NOMO-1 treated with DMSO at 0.1 percent for 48 hours (cell line): ENCODE results near the gene IKBKE.

Experiments
- DNase-seq: peaks from one replicate; lab custom pipeline; 2025; ENCODE audit not compliant: unreplicated experiment; lab: John Stamatoyannopoulos, UW

Gene IKBKE

DNA sequence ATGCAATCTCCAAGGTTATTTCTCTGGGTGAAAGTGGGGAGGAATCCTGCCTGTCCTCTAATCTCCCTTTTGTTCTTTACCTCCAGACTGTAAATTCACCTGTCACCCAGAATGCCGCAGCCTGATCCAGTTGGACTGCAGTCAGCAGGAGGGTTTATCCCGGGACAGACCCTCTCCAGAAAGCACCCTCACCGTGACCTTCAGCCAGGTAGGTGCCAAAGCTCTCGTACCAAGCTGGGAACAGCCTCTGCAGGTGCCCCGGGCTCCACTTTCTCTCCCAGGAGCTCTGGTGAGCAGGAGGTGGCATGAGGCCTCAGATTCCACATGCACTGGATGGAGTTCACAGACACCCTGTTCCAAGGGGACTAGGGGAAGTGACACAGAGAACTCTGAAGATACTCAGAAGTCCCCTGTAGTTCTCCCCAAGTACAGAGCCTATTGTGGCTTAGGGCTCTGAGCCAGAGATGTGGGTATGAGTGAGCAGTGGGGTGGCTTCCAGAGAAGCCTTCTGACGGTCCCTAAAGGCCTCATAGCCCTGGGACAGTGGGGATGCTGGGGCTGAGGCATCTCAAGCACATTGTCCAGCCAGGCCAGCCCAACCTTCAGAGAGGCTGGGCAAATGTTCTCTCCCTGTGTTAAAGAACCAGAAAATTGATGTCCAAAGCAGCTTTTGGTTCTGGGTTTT is 68.0 kb downstream of the IKBKE start:
- no peak for DNase-seq

DNA sequence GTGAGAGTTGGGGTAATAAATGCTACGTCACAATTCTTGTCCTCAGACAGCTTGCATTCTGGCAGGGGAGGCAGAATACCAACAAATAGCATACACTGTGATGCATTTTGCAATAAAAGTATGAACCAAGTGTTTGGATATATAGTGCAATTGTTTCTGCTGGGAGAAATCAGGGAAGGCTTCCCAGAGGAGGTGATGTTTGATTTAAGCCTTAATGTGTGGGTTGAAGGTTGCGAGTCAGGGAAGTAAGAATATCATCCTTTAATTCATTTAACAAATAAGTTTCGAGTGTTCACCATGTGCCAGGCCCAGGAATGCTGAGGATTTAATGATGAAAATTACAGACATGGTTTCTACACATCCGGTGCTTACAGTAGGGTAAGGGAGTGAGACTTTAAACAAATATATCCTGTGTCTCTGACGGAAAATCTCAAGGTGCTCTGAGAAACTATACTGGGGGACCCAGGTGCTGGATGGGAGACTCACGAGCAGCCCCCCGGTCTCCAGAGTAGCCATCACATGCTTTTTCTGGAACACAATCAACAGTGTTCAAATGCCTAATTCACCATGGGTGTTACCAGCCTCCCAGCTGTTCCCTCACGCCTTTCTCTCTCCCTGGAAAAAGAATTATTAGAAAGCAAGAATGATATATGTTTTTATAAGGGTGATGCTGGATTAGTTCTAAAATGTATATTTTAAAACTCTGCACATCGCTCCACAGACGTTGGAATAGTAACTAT is 68.8 kb downstream of the IKBKE start:
- DNase-seq, result no peak

DNA sequence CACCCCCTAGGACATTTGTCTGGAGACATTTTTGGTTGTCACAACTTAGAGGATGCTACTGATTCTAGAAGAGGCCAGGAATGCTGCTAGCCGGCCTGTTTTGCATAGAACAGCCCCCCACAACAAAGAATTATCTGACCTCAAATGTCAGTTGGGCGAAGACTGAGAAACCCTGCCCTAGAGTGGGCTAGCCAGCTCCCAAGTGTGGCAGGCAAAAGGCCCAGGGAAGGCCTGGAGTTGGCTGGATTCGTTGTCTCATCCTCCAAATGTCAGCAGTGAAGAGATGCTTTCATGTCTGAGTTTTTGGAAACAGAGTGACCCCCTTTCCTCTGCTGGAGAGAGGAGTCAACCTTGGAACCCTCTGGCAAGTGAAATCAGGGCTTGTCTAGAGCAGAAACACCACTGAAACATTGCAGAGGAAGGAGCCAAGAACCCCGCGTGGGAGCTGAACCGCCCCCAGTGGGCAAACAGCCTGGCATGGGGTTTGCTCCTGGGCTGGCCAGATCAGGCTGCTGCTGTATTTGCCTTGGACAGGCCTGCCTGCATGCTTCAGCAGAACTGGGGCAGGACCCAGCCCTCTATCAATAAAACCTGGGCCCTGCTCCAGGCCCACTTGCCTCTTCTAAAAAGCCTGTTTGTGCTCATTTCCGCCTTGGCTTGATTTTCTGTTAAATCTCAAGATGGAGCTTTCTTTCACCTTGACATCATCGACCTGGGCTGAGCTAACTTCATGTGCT is 69.9 kb downstream of the IKBKE start:
- DNase-seq, result no peak

DNA sequence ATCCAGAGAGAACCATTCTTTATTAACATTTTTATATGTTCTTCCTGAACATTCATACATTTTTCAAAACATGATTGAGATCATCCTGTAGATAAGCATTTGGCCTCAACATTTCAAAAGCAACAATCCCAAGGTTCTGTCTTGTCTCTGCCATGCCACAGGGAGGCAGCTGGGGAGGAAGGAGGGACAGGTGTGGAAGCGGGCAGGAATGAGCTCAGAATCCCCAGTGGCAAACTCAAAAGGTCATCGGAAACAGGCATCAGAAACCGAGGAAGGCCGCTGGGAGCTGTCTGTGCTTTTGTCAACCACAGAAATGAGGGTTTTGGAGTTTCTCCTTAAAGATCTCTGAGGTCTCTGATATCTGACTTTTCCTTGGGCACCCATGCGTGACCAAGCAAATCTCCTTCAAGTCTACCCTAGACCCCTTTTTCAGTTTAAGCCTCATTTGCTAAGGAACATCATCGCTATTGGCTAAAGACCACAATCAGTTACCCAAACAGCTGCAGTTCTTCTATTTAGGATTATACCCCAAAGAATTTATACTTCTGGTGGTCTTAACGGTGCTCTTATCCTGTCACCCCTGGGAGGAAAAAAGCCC is 71.1 kb downstream of the IKBKE start:
- no peak for DNase-seq

DNA sequence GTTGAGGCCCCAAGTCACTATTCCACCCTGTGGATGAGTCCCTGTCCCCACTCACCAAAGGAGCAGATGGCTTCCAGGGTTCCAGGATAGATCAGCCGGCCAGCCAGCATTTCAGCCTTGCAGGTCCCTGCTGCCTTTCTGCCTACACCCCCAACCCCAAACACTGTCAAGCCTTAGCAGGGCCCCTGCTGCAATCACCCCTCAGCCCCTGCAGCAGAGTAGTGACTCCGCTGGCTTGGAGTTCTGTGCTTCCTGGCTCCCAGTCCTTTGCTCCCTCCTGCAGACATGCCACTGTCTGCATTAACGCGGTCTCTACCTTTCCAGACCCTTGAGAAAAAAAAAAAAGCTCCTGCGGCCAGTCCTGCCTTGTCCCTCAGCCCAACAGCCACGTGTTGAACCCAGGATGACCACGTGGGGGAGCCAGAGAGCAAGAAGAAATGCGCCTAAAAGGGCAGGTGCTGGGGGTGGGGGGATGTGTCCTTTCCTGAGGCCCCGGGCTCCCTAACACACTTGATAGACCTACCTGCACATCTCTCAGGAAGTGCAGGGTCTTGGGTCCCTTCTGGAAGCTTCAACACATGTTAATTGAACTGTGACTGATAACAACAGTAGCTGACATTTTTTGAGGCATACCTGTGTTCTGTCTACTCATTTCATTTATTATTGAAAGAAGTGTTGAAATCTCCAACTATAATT is 74.4 kb downstream of the IKBKE start:
- DNase-seq, result peak; percentile 36

DNA sequence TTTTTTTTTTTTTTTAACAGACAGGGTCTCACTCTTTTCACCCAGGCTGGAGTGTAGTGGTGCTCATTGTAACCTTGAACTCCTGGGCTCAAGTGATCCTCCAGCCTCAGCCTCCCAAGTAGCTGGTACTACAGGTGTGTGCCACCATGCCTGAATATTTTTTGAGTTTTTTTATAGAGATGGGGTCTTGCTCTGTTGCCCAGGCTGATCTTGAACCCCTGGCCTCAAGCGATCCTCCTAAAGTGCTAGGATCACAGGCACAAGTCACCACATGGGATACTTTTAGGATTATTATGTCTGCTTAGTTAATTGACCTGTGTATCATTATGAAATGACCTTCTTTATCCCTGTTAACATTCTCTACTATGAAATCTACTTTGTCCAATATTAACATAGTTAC is 75.1 kb downstream of the IKBKE start:
- no peak for DNase-seq
